GM18873 (cell line): ENCODE results near the gene SLC4A3.

Experiments used
- ATAC-seq: cut with Tn5 transposase; IDR thresholded peaks from one replicate; pipeline ENCODE4 v1.9.1; 2021; ENCODE audit warnings: mild to moderate bottlenecking, moderate library complexity, moderate number of reproducible peaks; ENCODE audit not compliant: unreplicated experiment, low FRiP score

Gene SLC4A3

DNA sequence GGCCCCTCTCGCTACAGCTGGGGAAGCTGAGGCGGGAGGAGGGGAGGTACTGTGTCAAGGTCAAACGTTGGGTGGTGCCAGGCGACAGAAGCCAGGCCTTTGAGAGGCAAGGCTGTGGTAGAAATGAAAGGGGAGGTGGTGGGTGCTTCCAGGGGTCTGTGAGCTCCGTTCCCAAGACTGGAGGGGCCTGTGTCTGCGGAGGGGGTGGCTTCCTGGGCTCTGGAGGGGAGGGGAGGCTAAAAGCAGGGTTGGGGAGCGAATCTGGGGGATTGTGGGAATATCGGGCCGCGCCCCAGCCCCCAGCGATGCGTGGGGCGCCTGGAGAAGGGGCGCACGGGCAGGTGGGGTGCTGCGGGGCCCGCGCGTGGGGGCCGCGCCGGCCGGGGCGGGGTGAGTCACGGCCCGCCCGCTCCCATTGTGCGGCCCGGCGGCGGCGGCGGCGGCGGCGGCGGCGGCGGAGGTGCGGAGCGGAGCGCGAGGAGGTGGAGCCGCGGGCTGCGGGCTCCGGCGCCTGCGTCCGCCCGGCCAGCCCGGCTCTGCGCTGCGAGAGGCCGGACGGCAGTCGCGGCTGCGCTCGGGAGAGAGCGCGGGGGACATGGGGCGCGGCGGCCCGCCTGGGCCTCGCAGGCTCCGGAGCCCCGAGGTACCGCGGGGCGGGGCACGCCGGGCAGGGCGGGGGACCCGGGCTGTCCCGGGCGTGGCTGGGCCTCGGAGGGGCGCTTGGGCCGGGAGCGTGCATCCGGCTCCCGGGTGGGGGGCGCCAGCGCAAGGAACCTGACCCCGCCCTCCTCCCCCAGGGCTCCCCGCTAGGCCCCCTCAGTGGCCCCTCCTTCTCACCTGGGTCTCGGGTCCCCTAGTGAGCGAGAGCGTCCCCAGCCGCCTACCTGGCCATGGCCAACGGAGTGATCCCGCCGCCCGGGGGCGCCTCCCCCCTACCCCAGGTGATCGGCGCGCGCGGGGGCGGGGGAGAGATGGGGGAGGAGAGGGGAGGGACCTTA is at the start of gene SLC4A3:
Gene SLC4A3 (plus strand): TSS at position 528 of the 998 bp plus-strand sequence. CDS start 363 bp downstream, at position 891.
- ATAC-seq, result no peak

- ATAC-seq, result no peak
These were observed 48.4 kb upstream of the SLC4A3 start for GRCh38 chr2:219578811-219579613.

DNA sequence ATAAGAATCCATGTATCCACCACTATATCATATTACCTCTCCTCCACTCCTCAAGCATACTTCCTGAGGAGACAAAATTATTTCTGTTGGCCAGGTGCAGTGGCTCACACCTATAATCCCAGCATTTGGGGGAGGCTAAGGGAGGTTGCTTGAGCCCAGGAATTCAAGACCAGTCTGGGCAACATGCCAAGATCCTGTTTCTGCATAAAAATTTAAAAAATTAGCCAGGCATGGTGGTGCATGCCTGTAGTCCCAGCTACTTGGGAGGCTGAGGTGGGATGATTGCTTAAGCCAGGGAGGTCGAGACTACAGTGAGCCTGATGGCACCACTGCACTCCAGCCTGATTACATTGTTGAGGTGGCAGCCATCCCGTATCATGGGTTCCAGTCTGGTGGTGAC is 46.1 kb upstream of the SLC4A3 start:
- ATAC-seq, result no peak

- ATAC-seq, result no peak
These were observed 36.3 kb upstream of the SLC4A3 start for GRCh38 chr2:219591091-219591490.

DNA sequence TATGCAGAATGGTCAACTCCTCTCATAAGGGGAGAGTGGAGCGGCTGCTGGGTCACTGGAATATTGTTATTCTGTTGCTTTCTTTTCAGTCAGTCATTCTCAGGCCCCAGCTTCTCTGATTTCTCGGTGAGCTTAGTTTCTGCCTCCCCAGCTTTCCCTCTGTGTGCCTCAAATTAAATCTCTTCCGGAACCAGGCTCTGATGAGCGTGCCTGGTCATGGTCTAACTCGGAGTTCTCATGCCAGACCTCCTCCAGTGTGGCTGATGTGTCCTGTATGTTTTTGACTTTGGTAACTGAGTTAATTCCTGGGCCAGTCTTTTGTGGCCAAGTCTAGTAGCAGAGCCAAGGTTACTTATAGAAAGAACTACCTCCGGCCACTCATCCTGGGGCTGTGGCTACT is 34.7 kb upstream of the SLC4A3 start:
- ATAC-seq, result no peak

GRCh38 chr2:219593154-219593553 is 34.3 kb upstream of the SLC4A3 start:
- no peak for ATAC-seq

GRCh38 chr2:219595256-219595655 is 32.2 kb upstream of the SLC4A3 start:
- ATAC-seq, result no peak

DNA sequence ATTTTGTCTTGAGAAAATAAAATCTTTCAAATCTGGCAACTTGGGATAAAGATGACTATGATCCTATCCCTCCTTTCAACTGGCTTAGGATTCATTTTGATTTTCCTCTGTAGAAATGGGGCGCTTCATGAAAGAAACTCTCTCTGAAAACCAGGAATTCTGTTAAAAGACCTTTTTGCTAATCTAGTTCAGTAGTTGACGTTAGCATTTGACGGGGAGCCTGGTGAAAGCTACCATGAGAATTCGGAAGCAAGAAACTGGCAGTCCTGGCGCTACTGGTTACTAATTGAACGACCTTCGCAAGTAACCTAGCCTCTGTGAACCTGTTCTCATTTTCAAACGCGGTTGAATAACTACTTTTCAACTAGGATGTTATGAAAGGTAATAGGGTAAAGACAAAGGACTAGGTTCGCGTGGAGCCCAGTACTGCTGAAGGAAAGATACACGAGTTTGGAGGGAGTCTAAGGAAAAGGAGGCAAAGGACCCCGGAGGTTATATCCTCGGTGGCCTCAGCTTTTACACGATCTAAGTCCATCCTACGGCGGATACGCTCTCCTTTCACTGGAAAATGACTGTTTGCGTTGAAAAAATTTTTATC is 30.4 kb upstream of the SLC4A3 start:
- ATAC-seq, result peak; percentile 8

DNA sequence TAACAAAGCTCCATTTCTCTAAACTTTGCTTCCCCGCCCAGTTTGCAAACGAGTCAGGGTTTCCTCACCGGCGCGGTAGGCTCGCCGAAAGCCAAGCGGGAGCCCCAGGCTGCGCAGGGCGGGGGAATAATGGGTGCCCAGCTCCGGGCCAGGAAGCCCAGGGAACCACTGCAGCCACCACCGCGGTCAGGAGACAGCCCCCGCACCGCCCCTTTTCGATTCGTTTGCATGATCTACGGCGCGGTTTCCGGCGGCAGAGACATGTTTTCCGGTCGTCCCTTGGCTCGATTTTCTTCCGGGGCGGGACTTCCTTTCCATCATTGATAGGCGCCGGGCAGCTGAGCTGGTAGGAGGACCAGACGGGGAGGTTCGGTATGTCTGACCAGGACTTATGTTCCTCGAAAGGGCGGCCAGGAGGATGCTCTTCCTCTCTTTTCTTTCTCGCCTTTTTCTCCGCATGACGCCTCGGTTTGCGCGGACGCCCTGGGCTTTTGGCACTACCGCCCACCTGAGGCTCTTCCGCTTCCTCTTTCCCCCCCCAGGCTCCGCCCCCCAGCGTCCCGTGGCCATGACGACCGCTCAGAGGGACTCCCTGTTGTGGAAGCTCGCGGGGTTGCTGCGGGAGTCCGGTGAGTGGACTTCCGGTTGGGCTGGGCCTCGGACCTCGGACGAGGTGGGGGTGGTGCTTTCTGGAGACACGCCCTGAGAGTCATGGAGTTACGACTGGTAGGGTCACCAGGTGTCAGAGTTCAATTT is 29.7 kb upstream of the SLC4A3 start, which contains the start of gene STK11IP:
Gene STK11IP (plus strand): TSS at position 306 of the 756 bp plus-strand sequence. CDS start 263 bp downstream, at position 569.
- peak; percentile 85 for ATAC-seq

DNA sequence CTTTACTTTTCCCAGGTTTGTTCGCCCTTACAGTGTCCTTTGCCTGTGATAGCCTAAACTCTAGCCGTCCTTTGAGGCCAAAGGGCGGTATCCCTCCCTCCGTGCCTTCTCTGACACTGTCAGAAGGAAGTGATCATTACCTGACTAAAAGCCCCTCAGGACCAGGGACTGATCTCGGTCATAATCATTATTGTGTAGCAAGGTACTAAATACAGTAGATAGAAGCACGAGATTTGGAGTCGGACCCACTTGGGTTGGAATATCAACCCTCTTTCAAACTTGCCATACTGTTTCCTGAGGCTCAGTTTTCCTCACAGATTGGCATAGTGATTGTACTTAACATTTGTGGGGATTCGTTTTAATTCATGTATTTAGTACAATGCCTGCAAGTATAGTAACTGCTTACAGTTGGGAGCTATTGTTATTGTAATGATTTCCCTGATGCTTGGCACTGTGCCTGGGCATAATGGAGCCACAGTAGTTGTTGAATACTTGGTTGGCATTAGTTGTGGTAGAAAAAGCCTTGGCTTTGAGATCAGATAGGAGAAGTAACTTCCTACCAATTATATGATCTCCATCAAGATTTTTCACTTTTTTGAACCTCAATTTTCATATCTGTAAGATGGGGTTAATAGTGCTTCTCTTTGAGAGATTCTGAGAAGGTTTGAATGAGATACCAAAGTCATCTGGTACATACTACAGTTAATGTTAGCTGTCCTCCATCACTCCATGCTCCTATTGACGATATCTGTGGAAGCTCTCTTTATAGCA is 28.9 kb upstream of the SLC4A3 start:
- no peak for ATAC-seq

DNA sequence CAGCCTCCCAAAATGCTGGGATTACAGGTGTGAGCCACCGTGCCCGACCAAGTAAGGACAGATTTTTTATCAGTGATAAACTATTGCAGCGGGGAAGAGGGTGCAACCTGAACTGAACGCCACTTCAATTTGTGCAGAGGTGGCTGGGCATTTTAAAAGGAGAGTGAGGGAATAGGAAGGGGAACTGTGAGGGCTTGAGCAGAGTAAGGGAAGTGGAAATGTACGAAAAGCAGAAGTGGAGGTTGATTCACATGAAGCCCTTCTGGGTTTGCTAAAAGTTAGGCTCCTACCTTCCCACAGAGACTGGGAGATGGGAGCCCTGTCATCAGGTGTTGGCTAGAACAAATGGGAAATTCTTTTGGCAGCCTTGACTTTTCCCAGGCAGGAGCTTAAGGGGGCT is 23.7 kb upstream of the SLC4A3 start:
- ATAC-seq, result no peak

DNA sequence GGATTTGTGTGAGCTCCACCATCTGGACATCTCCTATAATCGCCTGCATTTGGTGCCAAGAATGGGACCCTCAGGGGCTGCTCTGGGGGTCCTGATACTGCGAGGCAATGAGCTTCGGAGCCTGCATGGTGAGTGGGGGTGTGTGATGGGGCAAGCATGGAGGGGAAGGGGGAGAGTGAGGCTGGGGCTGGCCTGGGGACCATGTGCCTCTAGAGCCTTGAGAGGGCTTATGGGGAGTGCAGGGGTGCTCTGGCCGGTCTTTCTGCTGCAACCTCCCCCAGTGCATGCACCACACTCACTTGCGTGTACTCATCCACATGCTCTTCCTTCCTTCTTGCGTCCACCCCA is 21.8 kb upstream of the SLC4A3 start:
- no peak for ATAC-seq

DNA sequence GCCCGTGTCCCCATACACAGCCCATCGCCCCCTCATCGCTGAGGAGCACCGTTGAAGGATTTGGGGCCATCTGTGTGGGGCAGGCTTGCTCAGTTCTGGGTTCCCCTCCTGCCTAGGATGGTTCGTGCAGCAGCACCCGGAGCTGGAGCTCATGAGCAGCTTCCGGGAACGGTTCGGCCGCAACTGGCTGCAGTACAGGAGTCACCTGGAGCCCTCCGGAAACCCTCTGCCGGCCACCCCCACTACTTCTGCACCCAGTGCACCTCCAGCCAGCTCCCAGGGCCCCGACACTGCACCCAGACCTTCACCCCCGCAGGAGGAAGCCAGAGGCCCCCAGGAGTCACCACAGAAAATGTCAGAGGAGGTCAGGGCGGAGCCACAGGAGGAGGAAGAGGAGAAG is 19.5 kb upstream of the SLC4A3 start:
- ATAC-seq, result no peak

GRCh38 chr2:219608399-219608964 is 18.9 kb upstream of the SLC4A3 start:
- ATAC-seq, result no peak

- no peak for ATAC-seq
These were observed 18.2 kb upstream of the SLC4A3 start for GRCh38 chr2:219609149-219609750.

DNA sequence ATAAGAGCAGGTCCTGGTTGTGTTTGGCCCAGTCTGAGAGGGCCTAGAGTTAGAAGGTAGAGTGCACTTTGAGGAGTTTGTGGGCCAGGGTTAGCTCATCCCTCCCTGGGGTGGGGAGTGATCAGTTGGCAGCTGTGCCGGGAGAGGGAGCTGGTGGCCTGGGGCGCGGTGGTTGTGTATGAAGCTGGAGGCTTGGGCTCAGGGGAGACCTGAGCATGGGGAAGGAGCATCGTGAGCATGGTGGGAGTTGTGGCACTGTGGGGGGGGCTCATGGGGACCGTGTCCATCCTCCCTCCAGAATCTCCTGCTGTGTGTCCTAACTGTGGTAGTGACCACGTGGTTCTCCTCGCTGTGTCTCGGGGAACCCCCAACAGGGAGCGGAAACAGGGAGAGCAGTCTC is 16.1 kb upstream of the SLC4A3 start:
- no peak for ATAC-seq

DNA sequence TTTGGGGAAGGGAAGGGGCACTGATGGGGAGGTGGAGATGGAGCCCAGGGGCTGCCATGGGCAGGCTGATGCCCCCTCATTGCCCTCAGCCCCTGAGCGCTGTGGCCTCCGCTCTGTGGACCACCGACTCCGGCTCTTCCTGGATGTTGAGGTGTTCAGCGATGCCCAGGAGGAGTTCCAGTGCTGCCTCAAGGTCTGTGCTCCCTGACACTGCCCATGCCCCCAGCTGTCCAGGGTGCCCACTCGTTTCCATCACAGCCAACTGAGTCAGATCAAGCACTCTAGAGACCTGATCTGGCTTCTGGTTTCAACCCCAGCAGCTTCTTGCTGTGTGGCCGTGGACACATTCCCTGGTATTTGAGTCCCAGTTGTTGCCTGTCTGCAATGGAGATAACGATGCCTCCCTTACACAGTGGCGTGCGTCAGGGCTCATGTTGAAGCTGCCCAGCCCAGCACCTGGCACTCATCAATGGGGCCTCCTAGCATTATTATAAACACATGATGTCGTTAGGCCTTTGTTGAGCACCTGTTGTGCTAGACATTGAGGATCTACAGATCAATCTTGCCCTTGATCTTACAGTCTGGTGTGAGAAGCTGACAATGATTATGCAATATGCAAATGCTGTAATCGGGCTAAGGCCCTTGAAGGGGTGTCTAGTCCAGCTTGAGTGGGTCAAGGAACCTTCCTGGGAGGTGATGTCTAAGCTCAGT is 15.4 kb upstream of the SLC4A3 start:
- ATAC-seq, result no peak
